NCI-H510A (cell line): ENCODE data around the gene GAN.
"Not testable (repeated sequence)": the region's sequence is repeated elsewhere in the genome, so short reads cannot be mapped to it uniquely, and the experiment has no call there.

Source experiments
- DNase-seq: peaks from one replicate; lab custom pipeline; 2025; lab: John Stamatoyannopoulos, UW

GAN gene

DNA sequence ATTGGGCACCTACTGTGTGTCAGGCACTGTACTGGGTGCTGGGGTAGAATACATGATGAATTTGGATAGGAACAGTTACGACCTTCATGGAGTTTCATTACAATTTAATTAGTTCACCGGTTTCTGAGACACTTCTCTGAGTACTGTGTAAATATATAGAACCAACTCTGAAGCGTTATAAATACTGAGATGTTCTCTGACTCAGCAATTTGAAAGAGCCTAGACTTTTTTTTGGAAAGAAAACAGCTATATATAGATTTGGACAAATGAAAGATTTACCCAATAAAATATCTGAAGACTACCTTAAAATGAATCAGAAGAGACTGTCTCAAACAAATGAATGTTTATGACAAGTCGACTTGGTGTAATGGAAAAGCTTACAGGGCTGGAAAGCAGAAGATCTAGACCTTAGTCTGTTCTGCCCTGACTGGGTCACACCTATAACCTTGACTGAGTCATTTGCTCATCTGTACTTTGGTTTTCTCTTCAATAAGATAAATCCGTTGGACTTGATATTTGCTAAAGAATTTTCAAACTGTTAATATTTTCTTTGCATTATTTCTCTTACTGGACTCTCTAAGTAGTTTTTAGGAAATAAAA lies 4.6 kb upstream of the GAN start:
- DNase-seq: no peak

DNA sequence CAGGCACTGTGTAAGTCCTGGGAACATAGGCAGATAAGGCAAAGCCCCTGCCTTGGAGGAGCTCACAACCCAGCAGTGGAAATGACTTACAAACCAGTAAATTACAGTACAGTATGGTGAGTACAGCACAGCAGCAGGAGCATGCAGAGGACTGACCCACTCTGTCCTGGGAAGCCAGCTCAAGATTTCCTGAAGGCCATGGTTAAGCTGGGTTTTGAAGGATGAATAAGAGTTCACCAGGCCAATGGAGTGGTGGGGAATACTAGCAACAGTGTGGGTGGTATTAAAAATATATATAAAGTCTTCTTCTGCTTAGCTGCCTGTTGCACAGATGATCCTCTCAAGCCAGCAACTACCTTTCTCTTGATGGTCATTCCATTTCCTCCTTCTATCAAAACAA lies 3.0 kb upstream of the GAN start:
- DNase-seq: no peak

DNA sequence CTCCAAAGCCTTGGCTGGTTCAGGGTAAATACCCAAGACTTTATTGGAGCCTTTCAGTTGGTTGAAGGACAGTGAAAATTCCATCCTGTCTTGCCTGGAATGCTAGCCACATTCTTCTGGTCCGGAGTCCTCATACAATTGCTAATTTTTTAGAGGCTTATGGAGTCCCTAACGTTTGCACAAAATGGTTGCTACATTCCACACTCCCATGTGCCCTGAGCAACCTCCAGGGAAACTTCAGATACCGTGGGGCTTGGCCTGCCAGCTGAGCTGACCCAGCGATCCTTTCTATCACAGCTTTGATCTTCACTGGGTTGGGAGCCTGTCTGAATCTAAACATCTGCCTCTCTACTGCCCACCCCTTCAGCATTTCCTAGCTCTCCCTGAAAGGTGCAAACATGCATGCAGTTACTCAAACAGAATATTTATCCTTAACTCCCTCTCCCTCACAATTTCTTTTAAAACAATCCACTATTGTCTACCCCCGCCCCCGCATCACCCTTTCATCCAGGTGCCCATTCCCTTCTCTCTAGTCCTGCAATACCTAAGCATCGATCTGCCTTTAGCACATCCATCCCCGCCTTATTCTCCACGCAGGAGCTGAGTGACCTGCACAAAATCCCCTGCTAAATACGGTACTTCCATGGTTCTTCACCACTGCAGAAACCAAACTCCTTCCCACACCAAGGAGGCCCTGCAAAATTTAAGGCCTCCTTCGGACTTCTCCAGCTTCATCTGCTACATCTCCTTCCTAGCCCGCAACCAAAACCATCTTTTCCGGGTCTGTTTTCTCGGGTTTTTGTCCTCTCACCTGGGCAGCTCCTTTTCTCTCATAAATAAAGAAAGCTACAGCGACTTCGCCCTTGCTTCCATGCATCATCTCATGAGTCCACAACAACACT lies 810 bp upstream of the GAN start:
- no peak for DNase-seq

DNA sequence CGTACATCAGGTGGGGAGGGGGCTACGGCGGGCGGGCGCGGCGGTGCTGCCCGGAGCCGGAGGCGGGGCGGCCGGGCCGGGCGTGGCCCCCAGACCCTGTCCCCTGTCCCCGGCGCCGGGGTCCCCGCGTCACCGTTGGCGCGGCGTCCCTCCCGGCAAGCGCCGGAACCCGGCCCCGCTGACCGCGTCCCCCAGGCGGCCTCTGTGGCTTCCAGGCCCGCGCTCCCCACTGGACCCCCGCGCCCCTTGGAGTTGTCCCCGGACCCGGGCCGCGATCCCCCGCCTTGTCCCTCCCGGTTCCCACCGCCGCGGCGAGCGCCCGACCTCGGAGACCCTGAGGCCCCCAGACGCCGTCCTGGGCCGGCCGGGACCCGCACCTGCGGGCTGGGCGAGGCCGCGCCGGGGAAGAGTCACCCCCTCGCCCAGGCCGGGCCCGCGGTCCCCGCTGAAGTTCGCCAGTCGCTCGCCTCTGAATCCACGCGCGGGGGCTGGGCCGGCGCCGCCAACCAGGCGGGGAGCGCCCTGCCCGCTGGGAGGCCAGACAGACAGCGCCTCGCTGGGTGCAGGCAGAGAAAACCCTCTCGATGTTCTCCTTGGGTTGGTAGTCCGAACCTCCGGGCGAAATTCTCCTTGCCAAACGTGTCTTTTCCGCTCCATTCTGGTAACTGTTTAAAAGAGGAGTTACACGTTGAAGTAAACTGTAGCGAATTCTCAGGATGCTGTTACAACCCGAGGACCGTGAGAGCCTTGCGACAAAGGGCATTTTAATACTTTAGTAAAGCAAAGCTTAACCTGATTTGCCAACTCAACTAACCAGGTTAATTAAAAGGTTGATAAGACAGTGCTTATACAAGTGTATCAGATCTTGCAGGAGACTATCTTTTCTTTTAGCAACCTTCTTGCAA lies 761 bp downstream of the GAN start:
- peak; percentile 3 for DNase-seq

DNA sequence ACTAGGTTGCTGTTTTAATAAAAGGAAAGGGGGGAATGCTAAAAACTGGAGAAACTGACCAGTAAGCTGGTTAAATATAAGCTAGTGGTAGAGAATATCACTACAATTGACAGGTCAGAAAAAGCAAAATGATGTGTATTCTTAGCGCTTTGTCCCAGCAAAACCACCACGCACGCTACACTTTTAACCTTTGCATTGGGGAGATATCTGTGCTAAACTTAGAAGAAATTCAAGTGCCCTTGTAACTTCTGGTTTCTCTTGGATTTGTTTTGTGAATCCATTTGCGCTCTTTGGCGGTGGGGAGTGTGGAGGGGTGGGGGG lies 1.4 kb downstream of the GAN start:
- DNase-seq: no peak

DNA sequence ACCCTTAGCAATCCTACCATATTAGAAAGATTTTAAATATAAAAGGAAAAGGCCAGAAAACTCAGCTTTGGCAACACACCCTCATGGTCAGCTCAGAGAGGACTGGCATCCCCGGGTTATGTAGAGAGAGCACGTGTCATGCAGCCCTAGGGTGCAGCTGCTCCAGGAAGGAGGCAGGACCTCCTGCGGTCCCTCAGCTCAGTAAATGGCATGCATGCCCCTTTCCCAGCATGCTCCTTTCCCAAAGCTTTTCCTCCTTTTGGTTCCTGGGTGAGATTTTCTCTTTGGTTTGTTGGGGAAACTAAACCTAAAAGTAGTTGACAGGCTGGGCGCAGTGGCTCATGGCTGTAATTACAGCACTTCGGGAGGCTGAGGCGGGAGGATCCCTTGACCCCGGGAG lies 3.9 kb downstream of the GAN start:
- DNase-seq: no peak

DNA sequence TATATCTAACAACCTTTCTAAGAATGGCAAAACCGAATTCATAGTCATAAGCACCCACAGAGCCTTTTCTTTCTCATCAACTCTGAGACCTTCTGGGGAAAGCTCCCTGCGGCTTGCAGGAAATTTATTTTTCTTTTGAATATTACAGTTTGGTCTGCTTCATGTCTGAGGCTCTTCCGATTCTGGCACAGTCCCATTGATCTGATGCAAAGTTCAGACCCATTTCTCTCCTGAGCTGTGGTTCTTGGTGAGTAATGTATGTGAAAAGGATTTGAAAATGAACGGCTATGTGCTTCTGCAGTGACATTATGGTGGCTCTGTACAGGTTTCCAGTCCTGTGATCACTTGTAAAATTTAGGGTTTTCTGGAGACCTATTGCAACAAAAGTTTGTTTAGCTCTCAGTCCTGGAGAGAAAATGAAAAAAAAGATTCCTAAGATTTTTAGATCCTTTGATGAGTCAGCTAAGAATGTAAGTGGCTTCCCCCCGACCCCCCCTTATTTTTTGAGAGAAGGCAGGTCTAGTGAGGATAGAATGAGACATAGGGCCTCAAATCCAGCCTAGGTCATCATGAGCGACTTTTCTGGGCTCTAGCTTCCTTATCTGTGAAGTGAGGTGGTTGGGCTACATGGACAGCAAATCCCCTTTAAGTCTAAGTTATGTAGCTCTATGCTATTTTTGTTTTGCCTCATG lies 4.6 kb downstream of the GAN start:
- DNase-seq: no peak

DNA sequence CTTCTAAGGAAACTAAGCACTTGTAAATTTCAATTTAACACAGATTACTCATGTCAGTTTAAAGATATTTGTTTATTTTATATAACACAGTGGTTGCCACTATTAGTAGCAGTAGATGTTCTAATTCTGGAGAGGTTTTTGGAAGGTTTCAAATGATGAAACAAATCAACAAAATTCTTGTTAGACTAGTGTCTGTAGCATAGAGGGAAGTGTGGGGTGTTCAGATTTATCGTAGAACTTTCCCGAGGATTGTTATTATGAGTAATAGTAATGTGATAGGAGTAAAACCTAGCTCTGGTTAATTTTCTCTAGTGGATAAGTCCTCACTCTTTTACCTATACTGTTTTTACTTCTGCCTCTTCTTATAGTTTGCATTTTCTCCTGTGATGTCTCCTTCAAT lies 6.3 kb downstream of the GAN start:
- no peak for DNase-seq

DNA sequence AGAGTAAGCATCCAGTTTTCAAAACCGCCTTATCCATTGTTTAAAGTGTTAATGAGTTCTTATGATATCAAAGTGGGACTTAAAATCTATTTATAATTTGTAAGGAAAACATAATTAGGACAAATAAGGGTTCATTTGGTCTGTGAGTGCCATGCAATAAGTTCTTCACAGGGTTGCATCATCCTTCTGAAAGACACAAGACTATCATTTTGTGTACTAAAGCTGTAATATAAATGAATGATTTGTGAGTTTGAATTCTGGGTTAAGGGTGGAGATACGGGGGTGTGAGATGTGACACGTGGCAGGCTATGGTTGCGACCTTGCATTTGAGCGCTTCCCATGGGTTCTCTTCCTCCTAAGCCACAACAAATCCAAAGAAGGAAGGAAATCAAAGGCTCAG lies 6.8 kb downstream of the GAN start:
- DNase-seq: no peak

DNA sequence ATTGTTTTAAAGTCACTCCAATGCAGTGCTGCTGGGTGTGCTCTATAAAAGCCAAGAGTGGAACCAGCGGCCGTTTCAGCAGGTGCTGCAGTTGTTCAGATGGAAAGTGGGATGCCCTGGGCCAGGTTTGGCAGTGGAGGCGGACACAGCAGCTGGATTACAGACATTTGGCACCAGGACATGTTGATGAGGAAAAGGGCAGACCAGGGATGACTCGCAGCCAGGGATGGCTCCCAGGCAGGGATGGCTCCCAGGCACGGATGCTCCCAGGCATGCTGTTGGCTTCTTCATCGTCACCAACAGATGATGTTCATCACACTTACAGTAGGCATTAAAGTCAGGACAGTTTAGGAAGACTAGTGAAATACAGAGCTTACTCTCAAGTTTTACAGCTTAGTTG lies 10.0 kb downstream of the GAN start:
- no peak for DNase-seq

DNA sequence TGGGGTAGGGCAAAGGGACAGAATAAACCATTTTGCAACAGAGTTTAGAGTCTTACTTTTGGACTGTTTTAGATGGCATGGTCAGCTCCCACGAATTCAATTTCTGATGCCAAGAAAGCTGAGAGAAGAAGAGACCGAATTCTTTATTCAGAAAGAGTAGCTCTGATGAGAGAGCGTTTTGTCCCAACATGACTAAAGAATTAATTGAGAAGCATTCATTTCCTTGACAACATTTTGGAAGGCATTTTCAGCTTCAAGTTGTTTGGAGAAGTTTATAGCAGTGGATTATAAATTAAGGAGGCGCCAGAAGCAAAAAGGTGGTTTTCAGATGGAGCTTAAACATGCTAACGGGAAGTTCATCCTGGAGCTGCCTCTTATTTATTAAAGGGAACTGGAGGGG lies 12.2 kb downstream of the GAN start:
- no peak for DNase-seq

DNA sequence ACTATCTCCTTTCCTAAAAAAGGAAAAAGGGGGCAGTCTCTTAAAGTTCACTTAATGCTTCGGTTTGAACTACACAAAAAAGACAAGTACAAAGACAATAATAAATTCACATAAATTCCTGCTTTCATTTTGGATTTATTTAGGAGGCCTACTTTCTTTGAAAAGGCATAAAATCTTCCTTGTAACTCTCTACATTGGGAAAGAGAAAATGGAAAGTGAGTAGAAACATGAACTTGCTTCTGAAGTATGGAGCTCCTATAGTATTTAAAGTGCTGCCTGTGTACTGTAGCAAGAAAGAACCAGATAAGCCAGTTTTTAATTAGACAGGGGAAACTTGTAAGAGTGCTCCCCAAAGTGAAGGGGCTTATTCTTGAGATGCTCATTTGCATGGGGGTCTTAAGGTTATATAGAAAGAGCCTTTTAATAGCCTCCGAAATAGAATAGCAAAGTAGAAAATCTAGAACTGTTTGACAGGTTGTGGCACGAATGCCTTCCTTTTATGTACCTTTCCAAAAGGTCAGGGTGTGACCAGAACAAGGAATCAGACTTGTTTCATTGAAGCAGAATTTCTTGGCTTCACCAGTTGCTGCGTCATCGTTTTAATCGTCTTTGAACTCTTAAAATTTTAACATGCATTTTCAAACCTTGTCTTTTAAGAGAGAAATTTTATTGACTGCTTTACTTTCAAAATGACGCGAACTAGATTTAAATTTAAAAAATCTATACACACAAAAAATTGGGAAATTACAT lies 12.9 kb downstream of the GAN start:
- no peak for DNase-seq

DNA sequence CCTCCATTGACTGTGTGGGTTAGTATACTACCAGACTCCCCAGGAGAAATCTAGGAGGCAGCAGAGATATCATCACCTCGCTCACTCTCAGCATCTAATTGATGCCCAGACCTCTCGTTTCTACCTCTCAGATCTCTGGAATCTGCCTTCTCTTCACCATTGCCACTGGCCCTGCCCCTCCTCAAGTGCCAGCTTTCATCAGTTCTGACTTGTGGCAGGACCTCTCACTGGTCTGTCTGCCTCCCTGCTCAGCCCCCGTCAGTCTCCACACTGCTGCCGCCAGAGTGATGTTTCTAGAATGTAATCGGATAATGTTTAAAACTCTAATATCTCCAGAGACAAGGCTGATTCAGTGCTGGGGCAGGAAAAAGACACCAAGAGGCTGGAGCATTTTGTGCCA lies 15.2 kb downstream of the GAN start:
- DNase-seq: no peak

DNA sequence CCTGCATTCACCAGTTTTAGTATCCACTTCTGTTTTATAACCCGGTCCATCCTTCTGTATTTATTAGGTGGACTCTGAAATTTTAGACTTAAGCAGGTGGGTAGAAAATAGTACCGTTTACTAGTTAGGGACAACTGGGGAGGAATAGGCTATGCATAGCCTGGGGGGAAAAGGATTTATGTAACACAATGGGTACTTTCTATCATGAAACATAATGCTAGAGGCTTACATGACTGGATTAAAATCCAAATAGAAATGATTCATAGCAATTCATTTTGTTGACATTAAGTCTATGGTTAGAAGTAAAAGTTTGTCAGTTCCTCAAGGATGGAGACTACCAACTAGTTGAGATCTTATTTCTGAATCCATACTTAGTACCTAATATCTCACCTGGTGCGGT lies 18.6 kb downstream of the GAN start:
- DNase-seq: no peak

DNA sequence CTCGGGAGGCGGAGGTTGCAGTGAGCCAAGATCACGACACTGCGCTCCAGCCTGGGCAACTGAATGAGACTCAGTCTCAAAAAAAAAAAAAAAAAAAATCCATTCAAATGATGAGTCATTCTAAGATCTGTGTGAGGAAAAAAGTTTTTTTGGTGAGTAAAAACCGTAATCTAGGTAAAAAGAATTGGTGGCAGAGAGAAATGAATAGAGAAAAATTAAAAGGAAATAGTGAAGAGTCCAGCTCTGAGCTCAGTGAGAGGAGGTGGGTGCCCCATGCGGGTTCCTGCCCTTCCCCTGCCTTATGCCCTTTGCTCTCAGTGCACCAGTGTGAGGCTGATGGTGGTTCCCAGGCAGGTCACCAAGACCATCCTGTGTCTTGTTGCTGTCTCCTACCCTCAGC lies 20.9 kb downstream of the GAN start:
- DNase-seq: no peak

DNA sequence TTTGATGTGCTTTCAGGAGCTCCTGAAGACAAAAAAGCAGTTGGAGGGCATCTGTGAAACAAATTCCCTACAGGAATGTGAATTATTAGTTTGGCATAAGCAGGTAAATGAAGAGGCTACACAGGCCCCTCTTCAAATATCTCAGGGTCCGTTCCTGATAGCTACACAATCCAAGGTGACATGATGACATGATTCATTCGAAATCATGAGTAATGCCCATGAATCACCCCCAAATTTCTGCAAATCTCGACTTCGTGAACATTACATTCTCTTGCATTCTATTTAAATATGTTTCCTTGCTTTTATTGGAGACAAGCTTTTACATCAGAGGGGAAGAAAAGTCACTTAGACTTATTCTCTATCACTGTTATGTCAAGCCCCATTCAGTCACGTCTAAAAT lies 22.3 kb downstream of the GAN start:
- no peak for DNase-seq

DNA sequence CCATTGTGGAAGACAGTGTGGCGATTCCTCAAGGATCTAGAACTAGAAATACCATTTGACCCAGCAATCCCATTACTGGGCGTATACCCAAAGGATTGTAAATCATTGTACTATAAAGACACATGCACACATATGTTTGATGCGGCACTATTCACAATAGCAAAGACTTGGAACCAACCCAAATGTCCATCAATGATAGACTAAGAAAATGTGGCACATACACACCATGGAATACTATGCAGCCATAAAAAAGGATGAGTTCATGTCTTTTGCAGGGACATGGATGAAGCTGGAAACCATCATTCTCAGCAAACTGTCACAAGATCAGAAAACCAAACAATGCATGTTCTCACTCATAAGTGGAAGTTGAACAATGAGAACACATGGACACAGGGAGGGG lies 30.4 kb downstream of the GAN start:
- DNase-seq: not testable (repeated sequence)

DNA sequence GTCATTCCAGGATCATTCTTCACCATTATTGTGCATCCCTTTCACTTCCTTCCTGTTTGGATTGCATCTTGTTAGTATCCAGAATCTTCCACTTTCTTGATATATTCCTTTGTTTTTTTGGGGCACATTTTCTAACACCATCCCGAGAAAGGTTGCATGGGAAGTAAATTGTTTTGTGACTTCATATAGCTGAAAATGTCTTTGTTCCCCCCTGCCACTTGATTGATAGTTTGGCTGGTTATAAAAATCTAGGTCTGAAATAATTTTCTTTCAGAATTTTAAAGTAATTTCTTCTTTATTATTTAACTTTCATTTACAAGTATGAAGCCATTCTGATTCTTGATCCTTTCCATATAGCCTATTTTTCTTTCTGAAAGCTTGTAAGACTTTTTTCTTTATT lies 32.7 kb downstream of the GAN start:
- DNase-seq: no peak

DNA sequence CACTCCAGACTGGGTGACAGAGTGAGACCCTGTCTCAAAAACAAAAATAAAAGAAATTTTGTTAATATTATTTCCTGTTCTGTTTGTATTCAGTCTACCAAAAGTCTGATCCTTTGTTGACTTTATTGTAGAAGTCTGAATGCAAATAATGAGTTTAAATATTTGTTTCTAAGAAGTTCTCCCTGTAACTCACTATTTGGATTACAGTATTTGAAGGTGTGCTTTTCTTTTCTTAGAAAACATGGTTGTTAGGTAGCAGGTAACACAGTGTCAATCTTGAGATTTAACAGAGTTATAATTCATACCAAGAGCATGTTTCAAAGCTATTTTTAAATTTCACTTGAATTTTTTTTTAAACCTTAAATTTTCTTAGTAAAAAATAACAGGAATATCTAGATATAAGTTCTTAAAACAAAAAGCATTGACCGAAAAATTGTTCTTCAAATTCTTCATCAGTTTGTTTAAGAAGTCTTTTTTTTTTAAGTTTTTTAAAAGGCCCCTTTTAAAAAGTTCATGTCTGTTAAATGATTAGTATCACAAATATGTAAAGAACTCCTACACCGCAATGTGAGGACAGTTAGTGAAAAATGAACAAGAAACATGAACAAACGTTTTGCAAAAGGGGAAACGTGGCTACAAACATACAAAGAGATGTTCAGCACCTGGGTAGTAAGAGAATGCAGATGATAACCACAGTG lies 35.0 kb downstream of the GAN start:
- DNase-seq: no peak

DNA sequence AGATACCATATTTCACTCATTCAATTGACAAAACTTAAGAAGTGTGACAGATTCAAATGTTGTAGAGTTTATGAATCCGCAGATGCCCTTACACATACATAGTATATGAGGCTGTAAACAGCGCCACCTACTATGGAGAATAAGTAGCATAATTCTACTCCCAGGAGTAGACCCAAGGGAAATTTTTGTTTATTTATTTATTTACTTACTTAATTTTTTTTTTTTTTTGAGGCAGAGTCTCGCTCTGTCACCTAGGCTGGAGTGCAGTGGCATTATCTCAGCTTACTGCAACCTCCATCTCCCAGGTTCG lies 35.5 kb downstream of the GAN start:
- DNase-seq: no peak

DNA sequence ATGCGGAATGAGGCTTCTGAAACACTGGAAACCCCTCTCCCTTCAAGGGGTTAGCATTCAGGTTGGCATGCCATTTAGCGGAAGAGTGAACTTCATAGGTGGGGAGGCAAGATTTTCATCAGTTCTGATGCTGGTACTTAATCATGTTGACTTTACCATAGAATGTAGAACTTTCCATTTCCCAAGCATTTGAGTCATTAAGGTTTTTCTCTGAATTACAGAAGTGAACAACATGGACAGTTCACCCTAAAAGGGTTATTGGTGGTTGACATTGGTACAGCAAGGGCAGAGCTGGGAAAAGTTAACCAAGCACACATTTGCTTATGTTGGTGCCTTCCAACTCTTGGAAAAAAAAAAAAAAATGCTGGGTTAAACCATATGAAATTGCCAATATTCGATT lies 39.1 kb downstream of the GAN start:
- no peak for DNase-seq
